Frontal cortex (tissue), 4 donors: ENCODE measurements around the gene FBXO22. TPM values are rescaled to one million over a fixed set of nuclear protein-coding genes. Genes with fewer than 3 reads are reported as not detected.
A peak's percentile ranks its signal among the peaks of the same experiment; 100 is the strongest.
"Not testable (repeated sequence)": the region's sequence is repeated elsewhere in the genome, so short reads cannot be mapped to it uniquely, and the experiment has no call there.

ENCODE experiments used
- DNase-seq, 2 donors: peaks; one replicate each; pipeline ENCODE4 v3.0.0; 2012; ENCODE audit warnings: low spot score in 2 of 2
- FAIRE-seq: peaks from 2 replicates; lab custom pipeline; 2012; peaks lifted over from hg19 to GRCh38; lab: Jason Lieb, UNC
- total RNA-seq: library from RNA; depleted of rRNA; stranded (reverse); fragments of >200 nt; gene quantifications from one replicate; pipeline ENCODE4 v1.2.3, GENCODE V29; 2014
- donor health status: control.
- donor health status: control.
- donor health status: control.

The FBXO22 gene
- 14.3 TPM for total RNA-seq

DNA sequence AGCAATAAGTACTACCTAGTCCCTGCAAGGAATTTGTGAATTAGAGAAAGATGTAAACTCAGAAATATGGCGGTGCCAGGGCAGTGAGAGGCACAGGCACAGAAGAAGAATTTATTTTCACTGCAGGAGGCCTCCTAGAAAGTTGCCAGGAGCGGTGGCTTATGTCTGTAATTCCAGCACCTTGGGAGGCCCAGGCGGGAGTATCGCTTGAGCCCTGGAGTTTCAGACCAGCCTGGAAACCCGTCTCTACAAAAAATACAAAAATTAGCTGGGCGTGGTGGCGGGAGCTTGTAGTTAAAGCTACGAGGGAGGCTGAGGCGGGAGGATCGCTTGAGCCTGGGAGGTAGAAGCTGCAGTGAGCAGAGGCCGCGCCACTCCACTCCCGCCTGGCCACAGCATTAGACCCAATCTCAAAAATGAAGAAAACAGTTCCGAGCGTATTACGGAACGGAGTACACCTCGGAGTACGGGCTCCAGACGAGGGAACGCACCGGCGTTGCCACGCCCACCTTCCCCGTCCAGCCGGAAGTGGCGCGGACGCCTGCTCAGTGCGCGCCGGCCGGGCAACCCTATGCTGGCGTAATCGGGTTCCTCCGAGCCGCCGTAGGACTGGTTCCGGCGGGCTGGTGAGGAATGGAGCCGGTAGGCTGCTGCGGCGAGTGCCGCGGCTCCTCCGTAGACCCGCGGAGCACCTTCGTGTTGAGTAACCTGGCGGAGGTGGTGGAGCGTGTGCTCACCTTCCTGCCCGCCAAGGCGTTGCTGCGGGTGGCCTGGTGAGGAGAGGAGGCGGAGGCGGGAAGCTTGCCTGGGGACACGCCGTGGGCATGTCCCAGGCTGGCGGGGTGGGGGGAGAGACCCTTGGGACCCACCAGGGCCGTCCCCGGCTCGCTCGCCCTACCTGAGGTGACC lies at the start of gene FBXO22:
Gene FBXO22 (plus strand): TSS at position 548 of the 909 bp plus-strand sequence. CDS start 86 bp downstream, at position 634.
- FAIRE-seq (no peak), DNase-seq (peak; percentile 63 to 75)

DNA sequence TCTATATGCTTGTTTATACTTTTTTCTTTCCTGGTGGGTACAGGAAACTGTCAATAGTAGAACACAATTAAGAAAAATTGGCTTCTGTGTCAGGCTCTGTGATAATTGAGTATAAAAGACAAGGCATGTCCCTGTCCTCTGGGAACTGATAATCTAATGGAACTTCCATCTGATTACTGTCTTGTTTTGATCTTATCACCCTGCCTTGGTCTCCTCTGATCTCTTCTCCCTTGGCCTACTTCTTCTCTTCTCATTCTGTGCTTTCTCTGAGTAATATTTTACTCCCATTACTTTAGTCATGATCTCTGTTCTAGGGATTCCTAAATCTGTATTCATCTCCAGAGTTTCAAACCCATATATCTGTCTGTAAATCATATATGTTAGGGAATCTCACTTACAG lies 45.8 kb upstream of the FBXO22 start:
- DNase-seq (no peak), FAIRE-seq (no peak)

DNA sequence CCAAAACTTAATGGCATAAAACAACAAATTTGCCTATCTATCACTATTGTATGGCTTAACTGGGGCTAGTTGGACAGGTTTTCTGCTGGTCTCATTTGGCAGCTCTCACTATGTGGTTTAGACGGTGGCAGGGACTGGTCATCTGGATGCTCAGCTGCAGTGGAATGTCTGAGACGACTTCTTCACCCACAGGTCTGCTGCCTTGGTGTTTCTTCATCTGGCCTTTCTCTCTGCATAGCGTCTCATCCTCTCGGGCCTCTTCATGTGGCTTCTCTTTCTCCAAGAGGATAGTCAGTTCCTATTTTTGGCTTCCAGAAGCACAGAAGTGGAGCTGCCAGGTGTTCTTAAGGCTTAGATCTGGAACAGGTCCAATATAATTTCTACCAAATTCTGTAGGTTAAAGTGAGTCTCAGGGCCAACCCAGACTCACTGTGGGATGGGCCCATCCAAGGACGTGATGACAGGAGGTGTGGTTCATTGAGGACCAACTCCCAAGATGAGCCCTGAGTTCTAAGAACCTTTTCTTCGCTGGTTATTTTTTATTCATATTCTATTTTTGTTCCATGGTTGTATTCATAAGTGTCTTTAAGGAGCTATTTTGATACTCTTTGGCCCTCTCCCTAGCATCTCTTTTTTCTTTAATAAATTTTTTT lies 41.8 kb upstream of the FBXO22 start:
- FAIRE-seq = no peak
- DNase-seq = no peak

DNA sequence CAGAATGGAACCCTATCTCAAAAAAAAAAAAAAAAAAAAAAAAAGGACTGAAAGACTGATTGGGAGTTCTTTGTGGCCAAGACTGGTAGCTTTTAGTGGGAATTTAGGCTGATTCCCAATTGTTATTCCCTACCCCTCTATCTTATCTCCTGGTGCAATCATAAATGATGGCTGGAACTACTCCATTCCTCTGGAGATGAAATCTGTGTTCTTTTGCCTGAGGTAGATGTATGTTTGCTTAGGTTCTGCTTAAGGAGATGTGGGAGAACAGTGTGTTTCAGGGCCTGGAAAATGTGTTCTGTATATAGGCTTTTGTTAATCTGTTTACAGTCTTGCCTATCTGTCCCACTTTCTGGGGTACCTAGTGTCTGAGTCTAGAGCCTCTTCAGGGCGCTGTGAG lies 40.9 kb upstream of the FBXO22 start:
- FAIRE-seq = no peak
- no peak for DNase-seq

DNA sequence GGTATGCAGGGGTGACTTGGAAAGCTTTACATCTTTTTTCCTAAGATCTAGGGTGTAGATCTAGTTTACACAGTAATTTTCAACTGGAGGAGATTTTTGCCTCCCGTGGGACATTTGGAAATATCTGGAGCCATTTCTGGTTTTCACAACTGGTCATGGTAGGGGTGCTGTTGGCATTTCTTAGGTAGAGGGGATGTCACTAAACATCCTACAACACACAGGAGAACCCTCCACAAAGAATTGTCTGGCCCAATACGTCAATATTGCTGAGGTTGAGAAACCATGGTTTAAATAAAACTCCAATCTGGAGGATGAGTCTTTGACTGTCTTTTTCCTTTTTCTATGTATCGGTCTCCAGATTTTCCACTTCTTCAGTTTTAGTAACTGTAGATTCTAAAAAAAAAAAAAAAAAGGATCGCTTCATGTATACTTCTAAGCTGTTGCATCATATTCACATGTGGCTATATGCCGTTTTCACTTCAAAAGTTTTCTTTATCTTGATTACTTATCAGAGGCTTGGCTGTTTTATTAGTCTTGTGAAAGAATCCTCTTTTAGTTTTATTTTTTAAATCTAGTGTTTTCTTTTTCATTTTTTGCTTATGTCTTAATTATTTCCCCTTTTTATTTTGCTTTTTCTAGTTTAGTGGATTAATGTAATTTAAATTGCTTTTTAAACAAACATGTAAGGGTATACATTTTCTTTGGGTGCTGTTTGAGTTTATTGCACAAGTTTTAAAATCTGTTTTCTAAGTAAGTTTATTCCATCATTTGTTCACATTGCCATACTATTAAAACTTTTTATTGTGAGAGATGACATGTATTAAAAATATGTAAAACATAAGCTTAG lies 39.2 kb upstream of the FBXO22 start:
- FAIRE-seq (peak; percentile 54), DNase-seq (no peak)

DNA sequence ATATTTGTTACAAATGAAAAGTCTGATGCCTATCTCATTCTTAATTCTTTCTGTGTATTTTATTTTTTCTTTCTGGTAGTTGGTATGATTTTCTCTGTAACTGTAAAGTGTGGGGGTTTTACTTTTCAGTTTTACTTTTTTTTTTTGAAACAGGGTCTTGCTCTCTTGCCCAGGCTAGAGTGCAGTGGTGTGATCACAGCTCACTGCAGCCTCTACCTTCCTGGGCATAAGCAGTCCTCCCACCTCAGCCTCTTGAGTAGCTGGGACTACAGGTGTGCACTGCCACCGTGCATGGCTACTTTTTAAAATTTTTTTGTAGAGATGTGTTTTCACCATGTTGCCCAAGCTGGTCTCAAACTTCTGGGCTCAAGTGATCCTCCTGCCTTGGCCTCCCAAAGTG lies 37.6 kb upstream of the FBXO22 start:
- FAIRE-seq, DNase-seq: not testable (repeated sequence)

GRCh38 chr15:75866916-75867315 lies 36.8 kb upstream of the FBXO22 start:
- FAIRE-seq = no peak
- DNase-seq = no peak

GRCh38 chr15:75867449-75867848 lies 36.2 kb upstream of the FBXO22 start:
- FAIRE-seq (no peak), DNase-seq (no peak)

GRCh38 chr15:75868019-75868418 lies 35.7 kb upstream of the FBXO22 start:
- FAIRE-seq (no peak), DNase-seq (no peak)

DNA sequence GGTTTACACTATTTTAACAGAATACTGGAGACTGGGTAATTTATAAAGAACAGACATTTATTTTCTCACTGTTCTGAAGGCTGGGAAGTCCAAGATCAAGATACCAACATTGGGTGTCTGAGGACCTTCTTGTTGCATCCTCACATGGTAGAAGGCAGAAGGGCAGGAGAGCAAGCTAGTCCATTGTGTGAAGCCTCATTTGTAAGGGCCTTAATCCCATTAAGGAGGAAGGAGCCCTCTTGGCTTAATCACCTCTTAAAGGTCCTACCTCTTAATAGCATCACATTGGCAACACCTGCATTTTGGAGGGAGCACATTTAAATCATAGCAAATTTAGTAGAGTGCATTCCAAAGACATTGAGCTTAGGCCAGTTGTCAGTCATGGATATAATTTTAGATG lies 34.2 kb upstream of the FBXO22 start:
- DNase-seq (no peak), FAIRE-seq (no peak)

DNA sequence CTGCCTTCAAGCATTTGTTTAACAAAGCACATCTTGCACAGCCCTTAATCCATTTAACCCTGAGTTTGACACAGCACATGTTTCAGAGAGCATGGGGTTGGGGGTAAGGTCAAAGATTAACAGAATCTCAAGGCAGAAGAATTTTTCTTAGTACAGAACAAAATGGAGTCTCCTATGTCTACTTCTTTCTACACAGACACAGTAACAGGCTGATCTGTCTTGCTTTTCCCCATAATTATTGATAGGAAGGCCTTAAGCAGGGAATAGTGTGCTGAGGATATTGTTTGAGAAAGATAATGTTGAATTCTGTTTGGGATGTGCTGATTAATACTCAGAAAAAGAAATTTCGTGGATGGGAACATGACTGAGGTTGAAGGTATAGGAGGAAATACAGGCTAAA lies 32.1 kb upstream of the FBXO22 start:
- not testable (repeated sequence) for FAIRE-seq, DNase-seq

GRCh38 chr15:75872403-75872990 lies 31.2 kb upstream of the FBXO22 start:
- no peak for FAIRE-seq
- no peak for DNase-seq

DNA sequence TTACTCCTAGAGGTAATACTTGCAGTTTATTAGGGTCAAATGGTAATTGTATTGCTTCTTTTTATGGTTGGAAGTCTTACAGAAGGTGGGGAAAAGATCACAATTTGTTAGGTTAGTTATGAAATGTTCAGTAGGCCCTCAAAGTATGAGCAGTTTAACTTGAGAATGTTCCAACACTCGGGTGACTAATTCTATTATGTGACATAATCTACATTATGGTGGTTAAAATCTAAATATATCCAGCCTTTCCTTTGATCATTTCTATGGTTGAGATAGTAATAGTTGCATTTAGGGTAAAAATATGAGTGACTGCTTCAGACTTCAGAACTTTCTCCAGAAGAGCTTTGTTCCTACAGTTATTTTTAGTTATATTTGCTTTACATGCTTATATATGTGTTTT lies 19.6 kb upstream of the FBXO22 start:
- FAIRE-seq (no peak), DNase-seq (no peak)

DNA sequence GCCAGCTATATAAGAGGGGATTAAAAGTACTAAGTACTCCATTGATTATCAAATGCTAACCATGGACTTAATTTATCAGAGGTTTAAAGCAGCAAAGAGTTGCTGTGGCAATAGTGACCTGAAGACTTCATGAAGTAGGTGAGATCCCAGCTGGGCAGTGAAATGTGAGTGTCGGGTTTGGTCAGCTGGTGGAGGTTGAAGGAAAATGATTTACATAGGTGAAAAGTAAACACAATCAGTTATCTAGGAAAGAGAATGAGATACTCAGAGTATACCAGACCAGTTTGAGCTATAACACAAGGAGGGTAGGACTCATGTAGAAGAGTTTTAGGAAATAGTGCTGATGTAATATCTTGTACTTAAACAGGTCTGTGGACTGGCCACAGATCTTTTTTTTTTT lies 16.5 kb upstream of the FBXO22 start:
- DNase-seq = no peak
- no peak for FAIRE-seq

DNA sequence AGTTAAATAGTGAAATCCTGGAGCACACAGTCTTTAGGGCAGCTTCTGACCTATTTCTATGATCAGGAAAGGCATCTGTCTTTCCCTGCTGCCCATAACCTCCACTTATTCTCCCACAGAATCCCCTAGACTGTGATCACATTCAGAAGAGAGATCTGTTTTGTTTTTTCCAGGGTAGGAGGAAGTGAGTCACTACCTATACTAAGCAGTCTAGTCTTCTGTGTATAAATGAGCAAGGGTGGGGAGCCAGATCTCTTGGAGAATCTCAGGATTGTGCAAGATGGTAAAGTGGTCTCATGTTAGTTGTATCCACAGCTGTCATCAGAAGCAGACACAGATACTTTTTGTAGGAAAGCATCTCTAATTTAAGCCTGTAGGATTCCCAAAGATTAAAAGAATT lies 11.8 kb upstream of the FBXO22 start:
- DNase-seq = no peak
- no peak for FAIRE-seq

DNA sequence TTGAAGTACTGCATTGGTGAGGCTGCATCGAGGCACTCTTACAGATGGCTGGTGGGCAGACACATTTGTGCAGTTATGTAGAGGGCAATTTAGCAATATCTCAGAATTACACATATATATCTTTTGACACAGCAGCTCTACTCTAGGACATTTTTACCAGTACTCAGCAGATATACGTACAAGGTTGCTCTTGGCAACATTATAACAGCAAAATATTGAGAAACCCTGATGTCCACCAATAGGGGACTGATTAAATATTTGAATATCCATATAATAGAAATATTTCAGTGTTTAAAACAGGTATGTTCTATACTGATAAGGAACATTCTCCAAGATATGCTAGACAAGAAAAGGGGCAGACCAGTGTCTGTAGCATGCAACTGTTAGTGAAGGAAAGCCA lies 7.9 kb upstream of the FBXO22 start:
- FAIRE-seq (no peak), DNase-seq (no peak)

GRCh38 chr15:75900577-75900976 lies 3.1 kb upstream of the FBXO22 start:
- FAIRE-seq (no peak), DNase-seq (no peak)

GRCh38 chr15:75902129-75902557 lies 1.5 kb upstream of the FBXO22 start:
- no peak for FAIRE-seq
- DNase-seq = no peak

DNA sequence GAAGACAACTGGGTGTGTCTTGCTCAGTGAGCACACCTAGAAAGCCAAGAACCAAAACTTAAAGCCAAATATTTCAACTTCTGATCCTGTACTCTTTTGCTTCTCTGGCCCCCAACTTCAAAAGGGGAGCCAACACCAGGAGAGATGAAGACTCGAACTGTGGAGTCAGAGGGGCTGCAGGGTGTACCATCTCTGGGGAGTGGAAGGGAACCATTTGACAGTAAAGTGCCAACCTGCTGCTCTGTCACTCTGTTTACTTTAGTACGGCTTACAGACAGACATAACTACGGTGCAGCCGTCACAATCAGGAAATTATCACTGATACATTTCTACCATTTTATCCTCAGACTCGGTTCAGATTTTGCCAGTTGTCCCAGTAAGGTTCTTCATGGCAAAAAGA lies 1.6 kb downstream of the FBXO22 start:
- FAIRE-seq (no peak), DNase-seq (no peak)

DNA sequence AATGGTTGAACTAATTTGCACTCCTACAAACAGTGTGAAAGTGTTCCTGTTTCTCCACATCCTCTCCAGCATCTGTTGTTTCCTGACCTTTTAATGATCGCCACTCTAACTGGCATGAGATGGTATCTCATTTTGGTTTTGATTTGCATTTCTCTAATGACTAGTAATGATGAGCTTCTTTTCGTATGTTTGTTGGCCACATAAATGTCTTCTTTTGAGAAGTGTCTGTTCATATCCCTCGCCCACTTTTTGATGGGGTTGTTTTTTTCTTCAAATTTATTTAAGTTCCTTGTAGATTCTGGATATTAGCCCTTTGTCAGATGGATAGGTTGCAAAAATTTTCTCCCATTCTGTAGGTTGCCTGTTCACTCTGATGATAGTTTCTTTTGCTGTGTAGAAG lies 6.7 kb downstream of the FBXO22 start:
- not testable (repeated sequence) for FAIRE-seq, DNase-seq
